Measurements from ENCODE around the gene CACNG4.

The CACNG4 gene

DNA sequence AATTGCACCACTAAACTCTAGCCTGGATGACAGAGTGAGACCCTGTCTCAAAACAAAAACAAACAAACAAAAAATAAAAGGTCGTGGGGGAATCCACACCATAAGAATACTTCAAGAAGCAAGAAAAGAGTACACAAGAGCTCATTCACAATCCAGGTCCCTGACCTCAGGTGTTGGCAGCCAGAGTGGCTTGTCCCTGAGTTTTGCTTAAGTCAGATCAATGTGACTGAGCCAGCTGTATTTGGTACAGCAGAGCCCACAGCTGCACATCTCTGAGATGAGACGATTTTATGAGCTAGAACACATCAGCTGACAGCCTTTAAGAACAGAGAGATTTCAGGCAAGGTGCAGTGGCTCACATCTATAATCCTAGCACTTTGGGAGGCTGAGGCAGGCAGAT is 102.2 kb downstream of the CACNG4 start:
- DNase-seq (ENCODE audit: low spot score), result no peak

DNA sequence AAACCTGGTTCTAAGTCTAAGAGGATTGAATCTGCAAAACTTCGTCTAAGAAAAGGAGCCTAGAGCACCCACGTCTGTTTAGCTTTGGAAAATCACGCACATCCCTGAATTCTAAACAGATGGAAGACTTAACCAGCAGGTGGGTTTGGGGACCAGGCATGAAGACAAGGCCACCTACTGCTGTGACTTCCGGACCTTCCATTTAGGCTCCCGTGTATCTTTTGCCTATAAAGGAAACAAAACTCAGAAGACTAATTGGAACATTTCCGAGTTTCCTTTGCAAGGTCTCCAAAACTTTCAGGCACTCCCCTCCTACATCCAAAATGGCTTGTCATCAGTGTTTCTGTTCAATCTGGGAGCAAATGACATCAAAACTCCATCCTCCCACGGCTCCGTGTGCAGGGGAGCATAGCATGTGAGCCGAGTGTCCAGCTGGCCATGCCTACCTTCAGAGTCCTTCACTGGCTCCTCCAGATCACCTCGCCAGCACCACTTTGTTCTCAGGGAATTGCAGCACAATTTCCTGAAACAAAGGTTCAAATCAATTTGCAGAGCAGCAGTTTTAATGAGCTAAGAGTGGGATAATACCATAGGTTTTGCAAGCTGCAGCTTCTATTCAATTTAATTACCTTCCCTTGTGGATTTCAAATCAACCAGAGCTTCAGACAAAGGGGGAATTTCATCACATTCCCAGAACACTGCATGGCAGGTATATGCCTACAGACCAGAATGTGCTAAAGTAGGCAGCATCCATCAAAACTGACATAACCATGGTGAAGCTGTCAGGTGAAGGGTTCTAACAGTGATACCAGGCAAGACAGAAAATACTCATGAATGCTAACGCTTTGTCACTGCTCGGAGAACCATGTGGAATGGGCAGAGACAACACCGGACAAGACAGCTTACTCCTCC is 103.3 kb downstream of the CACNG4 start:
- no peak for DNase-seq (ENCODE audit: low spot score)

DNA sequence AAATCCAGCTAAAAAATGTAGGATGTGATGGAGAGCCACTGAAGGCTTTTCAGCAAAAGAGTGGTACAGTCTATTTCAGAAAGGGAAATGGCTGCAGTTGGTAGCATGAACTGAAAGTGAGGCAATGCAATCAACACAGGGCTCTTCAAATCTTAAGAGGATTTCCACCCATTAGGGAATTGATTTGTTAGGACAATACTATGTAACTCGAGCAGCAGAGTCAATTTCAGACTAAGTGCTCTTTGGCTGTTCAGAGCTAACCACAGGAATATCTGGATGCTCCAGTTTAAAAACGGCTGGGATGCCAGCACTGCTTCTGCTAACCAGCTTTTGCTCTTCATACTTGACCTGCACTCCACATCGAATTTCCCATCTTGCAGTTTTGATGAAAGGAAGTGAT is 104.5 kb downstream of the CACNG4 start:
- no peak for DNase-seq (ENCODE audit: low spot score)

DNA sequence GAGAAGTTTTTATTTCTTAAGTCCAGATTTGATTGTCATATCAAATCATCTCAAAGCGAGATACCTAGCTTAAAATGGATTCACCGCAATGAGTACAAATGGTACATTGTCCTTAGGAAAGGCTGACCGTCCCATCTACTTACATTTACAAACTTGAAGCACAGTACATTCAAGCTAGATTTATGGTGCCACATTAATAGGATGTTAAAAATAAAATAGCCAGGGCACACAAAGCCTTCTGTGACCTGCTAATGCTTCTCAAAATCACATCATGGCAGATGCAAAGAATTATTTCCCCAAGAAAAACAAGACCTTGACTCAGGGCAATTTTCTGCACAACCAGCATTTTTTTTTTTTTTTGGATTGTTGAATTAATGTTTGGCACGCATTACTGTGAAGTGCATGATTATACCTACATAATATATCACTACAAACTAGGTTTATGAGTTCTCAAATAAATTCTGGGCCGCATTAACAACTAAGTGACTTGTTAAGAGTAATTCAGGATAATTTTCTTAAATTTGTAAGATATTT is 105.2 kb downstream of the CACNG4 start:
- DNase-seq (ENCODE audit: low spot score), result no peak

DNA sequence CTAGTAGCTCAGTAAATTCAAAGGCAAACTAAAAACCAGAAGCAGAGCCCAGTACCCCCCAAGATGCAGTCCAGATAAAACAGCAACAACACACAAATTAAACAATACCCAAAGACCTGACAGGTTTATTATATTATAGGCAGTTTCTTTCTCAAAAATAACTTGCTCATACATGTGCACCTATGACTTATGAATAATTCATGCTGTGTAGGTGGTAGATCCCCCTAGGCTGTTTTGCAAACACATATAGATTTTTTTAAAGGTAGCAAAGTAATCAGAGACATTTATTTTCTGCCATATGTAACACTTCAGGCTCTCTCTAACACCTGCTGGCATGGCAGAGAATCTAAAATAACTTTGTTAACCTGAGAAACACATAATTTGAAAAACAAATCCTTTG is 107.1 kb downstream of the CACNG4 start:
- DNase-seq (ENCODE audit: low spot score), result no peak

DNA sequence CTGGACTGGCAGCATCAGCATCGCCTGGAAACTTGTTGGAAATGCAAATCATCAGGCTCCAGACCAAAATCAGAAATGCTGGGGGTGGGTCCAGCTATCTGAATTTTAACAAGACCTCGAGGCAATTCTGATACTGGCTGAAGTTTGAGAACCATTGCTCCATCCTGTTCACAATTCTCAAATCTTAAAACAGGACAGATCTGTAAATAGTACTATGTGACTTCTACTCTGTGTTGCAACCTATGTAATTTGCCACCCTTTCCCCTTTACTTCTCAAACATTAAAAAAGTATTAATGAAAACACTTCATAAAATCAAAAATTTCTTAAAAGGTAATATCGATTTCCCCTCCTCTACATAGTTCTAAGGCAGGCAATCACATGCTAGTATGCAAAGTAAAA is 108.4 kb downstream of the CACNG4 start:
- DNase-seq (ENCODE audit: low spot score), result no peak

DNA sequence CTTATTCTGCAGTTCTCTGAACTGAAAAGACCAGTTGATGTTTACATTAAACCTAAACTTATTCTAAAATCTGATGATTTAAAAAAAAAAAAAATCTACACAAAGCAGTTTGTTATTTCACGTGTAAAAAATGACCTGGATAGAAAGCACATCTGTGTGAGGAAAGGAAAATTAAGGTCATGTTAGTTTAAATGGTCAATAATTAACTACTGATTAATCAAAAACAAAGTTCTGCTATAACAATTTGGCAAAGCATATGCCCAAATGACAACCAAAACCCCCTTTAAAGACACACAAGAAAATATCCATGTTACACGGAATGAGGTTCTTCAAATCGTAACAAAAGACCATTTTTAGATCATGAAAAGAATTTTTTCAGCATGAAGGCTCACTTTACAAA is 110.3 kb downstream of the CACNG4 start:
- DNase-seq (ENCODE audit: low spot score), result no peak

DNA sequence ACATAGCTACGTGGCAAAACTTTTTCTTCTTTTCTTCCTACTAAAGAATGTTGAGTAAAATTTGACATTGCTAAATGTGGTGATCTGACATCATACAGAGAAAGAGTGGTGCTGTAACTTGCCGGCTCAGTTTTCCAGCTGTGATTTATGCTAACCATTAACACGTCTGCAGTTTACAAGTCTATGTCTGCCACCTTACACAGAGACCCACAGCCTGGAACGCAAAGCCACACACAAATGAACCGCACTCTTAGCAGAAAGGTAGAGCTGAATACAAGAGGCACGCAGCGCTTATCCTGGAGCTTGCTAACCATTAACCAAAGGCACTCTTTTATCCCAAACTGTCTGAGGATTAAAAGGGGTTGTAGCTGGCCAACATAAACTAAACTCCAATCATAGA is 111.8 kb downstream of the CACNG4 start:
- no peak for DNase-seq (ENCODE audit: low spot score)

DNA sequence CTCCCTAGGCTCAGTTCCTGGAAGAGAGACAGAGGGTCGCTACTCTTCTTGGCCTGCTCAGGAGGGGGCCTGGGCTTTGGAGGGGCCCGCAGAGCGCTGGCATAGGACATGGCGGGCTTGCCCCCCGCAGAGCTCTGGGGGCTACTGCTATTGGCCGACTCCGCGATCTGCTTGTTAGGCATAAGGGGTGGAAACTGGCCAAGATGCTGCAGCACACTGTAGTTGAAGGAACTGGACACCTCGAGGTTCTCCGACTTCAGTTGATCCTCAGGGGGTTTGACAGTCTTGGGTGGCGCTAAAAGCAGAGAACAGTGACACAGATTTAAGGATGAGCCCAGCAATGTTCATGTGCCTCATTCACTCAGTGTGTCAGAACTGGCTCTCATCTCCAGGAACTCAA is 113.8 kb downstream of the CACNG4 start:
- DNase-seq (ENCODE audit: low spot score), result no peak

DNA sequence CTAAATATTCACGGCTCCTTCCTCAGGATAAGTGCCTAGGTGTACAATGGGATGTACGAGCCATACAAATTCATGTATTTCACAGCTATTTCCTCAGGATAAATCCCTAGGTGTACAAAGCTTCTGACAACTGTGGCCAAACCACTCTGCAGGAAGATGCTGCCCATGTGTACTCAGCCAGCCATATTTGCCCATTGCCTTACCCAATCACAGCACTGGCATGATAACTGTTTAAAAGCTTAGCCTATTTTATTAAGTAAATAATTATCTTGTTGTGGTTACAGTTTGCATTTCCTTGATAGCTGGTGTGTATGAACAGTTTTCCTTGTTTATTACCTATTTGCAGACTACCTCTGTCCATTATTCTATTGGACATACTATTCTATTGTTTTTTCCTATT is 115.0 kb downstream of the CACNG4 start:
- DNase-seq (ENCODE audit: low spot score), result no peak

DNA sequence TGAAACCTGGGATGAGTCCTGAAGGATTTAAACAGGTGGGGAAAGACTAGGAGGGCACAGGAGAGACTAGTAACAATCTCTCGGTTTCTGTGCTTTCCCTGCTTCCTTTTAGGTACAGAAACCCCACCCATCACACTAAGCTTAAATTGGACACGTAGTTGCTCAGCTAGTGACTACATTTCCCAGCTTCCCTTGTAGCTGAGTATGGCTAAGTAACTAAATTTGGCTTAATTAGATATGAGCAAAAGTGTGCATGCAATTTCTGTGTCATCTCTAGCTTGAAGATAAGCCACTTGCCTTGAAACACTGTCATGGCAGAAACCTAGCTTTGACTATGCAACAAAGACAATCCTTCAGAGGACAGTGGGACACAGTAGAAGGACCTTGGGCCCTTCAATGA is 116.3 kb downstream of the CACNG4 start:
- no peak for DNase-seq (ENCODE audit: low spot score)

DNA sequence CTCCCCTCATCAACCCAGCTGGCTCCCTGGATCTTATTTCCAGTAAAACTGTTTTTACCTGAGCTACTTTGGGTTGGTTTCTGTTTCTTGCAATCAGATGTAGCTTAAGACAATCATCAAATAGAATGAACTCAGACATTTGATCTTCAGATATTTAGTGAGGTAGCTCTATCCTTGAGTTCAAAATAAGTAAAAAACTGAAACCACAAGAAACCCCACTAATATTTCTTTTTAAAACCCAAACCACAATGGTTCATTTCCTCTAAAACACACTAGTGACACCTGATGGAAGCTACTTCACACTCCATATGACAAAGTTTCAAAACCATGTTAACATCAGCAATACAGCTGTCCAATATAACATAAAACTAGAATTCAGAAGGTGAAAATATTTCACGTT is 117.6 kb downstream of the CACNG4 start:
- DNase-seq (ENCODE audit: low spot score), result no peak

Data from RKO (cell line).